Endothelial cell of umbilical vein (primary cell): Measurements from ENCODE around the gene EVC. TPM values are rescaled to one million over a fixed set of nuclear protein-coding genes. Genes with fewer than 3 reads are reported as not detected.
A peak's percentile ranks its signal among the peaks of the same experiment; 100 is the strongest.

ENCODE experiments used
- BruUV-seq: library from RNA; stranded (reverse); fragments of 400-500 nt; replicated peaks from 2 replicates; lab custom pipeline; 2021; lab: Mats Ljungman, UMichigan
- CTCF ChIA-PET: fragments of 300-600, 350-600 bp; sonication (Branson Sonifier 250); formaldehyde crosslinking; loops from one replicate; lab custom pipeline; 2021; ENCODE audit warnings: antibody characterized with exemption, inconsistent platforms; lab: Charles Lee
- POLR2A ChIA-PET: fragments of 300-600, 350-600 bp; sonication (Branson Sonifier 250); formaldehyde crosslinking; loops from one replicate; lab custom pipeline; 2021; ENCODE audit warnings: antibody characterized with exemption, inconsistent platforms; lab: Charles Lee
- DNase-seq: peaks from one replicate; pipeline ENCODE4 v3.0.0-alpha.2; 2011; ENCODE audit warnings: low read depth, low spot score
- FAIRE-seq: peaks from 2 replicates; lab custom pipeline; 2011; peaks lifted over from hg19 to GRCh38; lab: Jason Lieb, UNC
- H2AFZ ChIP-seq: 2 replicates; pipeline ENCODE4 v1.6.0; 2012; ENCODE audit warnings: low read depth, low read length, control low read depth, inconsistent platforms
- H3K27ac ChIP-seq: 2 replicates; pipeline ENCODE4 v1.5.1; 2011; ENCODE audit warnings: low read depth, mild to moderate bottlenecking, control low read depth, low read length, moderate library complexity; ENCODE audit not compliant: insufficient read depth
- H3K27me3 ChIP-seq, 2 experiments: 2 replicates each; pipeline versions ENCODE4 v1.6.0 to v1.6.1; 2011; ENCODE audit warnings: low read length in 2 of 2, mixed read lengths in 1 of 2; ENCODE audit not compliant: control insufficient read depth in 2 of 2, insufficient read depth in 2 of 2
- H3K36me3 ChIP-seq, 2 experiments: 2 replicates in 1 of 2; 3 replicates in 1 of 2; pipeline ENCODE4 v1.5.1; 2011; ENCODE audit warnings: low read length in 2 of 2, mild to moderate bottlenecking in 1 of 2, moderate library complexity in 1 of 2; ENCODE audit not compliant: control insufficient read depth in 2 of 2, insufficient read depth in 2 of 2; ENCODE audit errors: extremely low read depth in 1 of 2
- H3K4me1 ChIP-seq: 3 replicates; pipeline ENCODE4 v1.5.1; 2011; ENCODE audit warnings: mild to moderate bottlenecking, low read length; ENCODE audit not compliant: control insufficient read depth, insufficient read depth; ENCODE audit errors: extremely low read depth
- H3K4me2 ChIP-seq: 2 replicates; pipeline ENCODE4 v1.6.1; 2011; ENCODE audit warnings: low read length, control low read depth, mixed read lengths; ENCODE audit not compliant: insufficient read depth
- H3K4me3 ChIP-seq, 3 experiments: fragments of 200-600 bp in 1 of 3; sonication (generic), shearing (Covaris generic) in 1 of 3; replicated peaks in 1 of 3; 2 replicates each; pipeline ENCODE4 v1.5.1; 2011 to 2016; ENCODE audit warnings: control low read depth in 3 of 3, low read length in 3 of 3, mild to moderate bottlenecking in 2 of 3, inconsistent platforms in 1 of 3, low read depth in 1 of 3, moderate library complexity in 1 of 3; ENCODE audit not compliant: insufficient read depth in 1 of 3
- H3K79me2 ChIP-seq: 2 replicates; pipeline ENCODE4 v1.6.0; 2012; ENCODE audit warnings: low read length, inconsistent platforms; ENCODE audit not compliant: control insufficient read depth, insufficient read depth
- H3K9ac ChIP-seq: replicated peaks from 2 replicates; pipeline ENCODE3; 2011; ENCODE audit warnings: low read length, control low read depth; ENCODE audit not compliant: insufficient read depth; ENCODE audit errors: extremely low read depth
- H3K9me1 ChIP-seq: replicated peaks from 3 replicates; pipeline ENCODE4 v1.6.0; 2011; ENCODE audit warnings: mild to moderate bottlenecking, low read length; ENCODE audit not compliant: control insufficient read depth, insufficient read depth; ENCODE audit errors: extremely low read depth
- H3K9me3 ChIP-seq: replicated peaks from 2 replicates; pipeline ENCODE4 v1.5.1; 2012; ENCODE audit warnings: low read length, inconsistent platforms; ENCODE audit not compliant: control insufficient read depth, insufficient read depth
- H4K20me1 ChIP-seq: replicated peaks from 2 replicates; pipeline ENCODE3; 2011; ENCODE audit warnings: mild to moderate bottlenecking, low read length; ENCODE audit not compliant: control insufficient read depth, insufficient read depth; ENCODE audit errors: extremely low read depth
- EZH2 ChIP-seq: IDR thresholded peaks from 2 replicates; pipeline ENCODE4 v1.6.1; 2012; ENCODE audit warnings: borderline replicate concordance, low read depth, mild to moderate bottlenecking, moderate library complexity, low read length, inconsistent platforms; ENCODE audit not compliant: severe bottlenecking
- FOS ChIP-seq: IDR thresholded peaks from 2 replicates; pipeline ENCODE4 v1.6.1; 2011; ENCODE audit warnings: mild to moderate bottlenecking, low read length, moderate library complexity, borderline replicate concordance; ENCODE audit not compliant: insufficient read depth
- GATA2 ChIP-seq: IDR thresholded peaks from 2 replicates; pipeline ENCODE4 v1.7.0; 2011; ENCODE audit warnings: low read depth, mild to moderate bottlenecking, moderate library complexity, mixed read lengths, low read length; ENCODE audit not compliant: insufficient read length, insufficient read depth
- JUN ChIP-seq: IDR thresholded peaks from 2 replicates; pipeline ENCODE4 v1.6.1; 2011; ENCODE audit warnings: borderline replicate concordance, low read depth; ENCODE audit not compliant: insufficient read length, insufficient read depth
- MYC ChIP-seq: IDR thresholded peaks from one replicate; pipeline ENCODE4 v1.6.1; 2011; ENCODE audit warnings: mild to moderate bottlenecking, low read depth, low read length
- POLR2A ChIP-seq: IDR thresholded peaks from 2 replicates; pipeline ENCODE4 v1.6.1; 2012; ENCODE audit warnings: low read depth, mild to moderate bottlenecking, control low read depth, low read length
- POLR2AphosphoS5 ChIP-seq: IDR thresholded peaks from 2 replicates; pipeline ENCODE4 v1.6.1; 2012; ENCODE audit warnings: low read depth, mild to moderate bottlenecking, control low read depth, low read length, moderate library complexity; ENCODE audit not compliant: insufficient read depth
- dilution Hi-C: fragments of 300-500 bp; cut with MboI; formaldehyde crosslinking; loops from one replicate; pipeline ENCODE4 v1.15.0; 2019; ENCODE audit warnings: low sequenced_read_pairs; ENCODE audit not compliant: extremely low pct_ligation_motif_present
- intact Hi-C: fragments of 100-400 bp; cut with micrococcal nuclease; formaldehyde crosslinking; loops from one replicate; pipeline ENCODE4 v1.10.0; 2022
- polyA plus RNA-seq, 4 experiments: library from polyadenylated mRNA; depleted of rRNA in 3 of 4; stranded (reverse) in 3 of 4; unstranded in 1 of 4; fragments of >200 nt; gene quantifications; 2 replicates each; pipeline versions ENCODE4 v1.2.1 to v1.2.3, GENCODE V29; 2011 to 2012; ENCODE audit warnings: missing spikeins in 1 of 4
- total RNA-seq: library from RNA; stranded (reverse); gene quantifications from 2 replicates; pipeline ENCODE4 v1.2.3, GENCODE V29; 2021
- TF ChIP-seq, protein P1 (sequence below), 2 donors: IDR thresholded peaks; 1 replicate in 1 of 2; 2 replicates in 1 of 2; pipeline ENCODE4 v1.5.1; 2011; ENCODE audit warnings: low read length in 2 of 2, mild to moderate bottlenecking in 2 of 2, moderate library complexity in 2 of 2, control low read depth in 1 of 2, inconsistent platforms in 1 of 2, low read depth in 1 of 2; ENCODE audit not compliant: insufficient read depth in 1 of 2; ENCODE audit errors: extremely low read depth in 1 of 2

Gene EVC
- total and polyA plus RNA-seq, 2 donors (not counting 3 experiments of a cell fraction or from before 2014, with no cell fraction given): 6.3 to 31.6 TPM

DNA sequence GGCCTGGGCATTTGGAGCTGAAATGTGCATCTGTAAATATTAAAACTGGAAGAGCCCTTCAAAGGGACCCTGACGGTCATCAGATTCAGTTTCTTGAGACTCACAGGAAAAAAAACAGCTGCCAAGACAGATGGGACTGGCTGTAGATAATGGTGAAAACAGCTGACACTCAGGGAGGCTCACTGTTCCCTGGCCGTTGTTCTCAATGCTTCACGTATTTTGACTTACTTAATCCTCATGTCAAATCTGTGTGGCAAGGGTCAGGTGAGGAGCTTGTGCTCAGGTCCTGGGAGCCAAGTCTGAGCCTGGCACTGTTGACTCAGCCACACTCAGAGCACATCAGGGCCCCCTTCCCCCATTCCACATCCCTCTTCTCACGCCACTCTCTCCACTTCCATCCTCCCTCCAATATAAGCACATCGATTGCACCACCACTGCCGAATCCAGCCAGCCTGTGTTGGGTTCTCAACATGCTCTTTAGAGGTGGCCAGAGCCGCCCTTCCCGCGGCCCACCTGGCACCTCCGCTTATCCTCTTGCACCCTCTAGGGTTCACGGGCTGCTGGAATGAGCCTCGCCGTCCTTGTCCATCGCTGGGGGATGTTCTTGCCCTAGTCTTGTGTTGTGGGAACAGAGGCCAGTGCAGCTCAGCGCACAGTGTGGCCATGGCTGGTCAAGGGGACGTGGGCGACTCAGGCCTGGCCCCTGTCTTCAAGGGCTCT is 40.1 kb downstream of the EVC start:
- dilution Hi-C loops: no loop called here
- CTCF ChIA-PET: interaction anchor here (0.9 kb wide), 1 partner anchor 14 kb away, joined by 3 read pairs; no protein-coding TSS in a partner anchor

DNA sequence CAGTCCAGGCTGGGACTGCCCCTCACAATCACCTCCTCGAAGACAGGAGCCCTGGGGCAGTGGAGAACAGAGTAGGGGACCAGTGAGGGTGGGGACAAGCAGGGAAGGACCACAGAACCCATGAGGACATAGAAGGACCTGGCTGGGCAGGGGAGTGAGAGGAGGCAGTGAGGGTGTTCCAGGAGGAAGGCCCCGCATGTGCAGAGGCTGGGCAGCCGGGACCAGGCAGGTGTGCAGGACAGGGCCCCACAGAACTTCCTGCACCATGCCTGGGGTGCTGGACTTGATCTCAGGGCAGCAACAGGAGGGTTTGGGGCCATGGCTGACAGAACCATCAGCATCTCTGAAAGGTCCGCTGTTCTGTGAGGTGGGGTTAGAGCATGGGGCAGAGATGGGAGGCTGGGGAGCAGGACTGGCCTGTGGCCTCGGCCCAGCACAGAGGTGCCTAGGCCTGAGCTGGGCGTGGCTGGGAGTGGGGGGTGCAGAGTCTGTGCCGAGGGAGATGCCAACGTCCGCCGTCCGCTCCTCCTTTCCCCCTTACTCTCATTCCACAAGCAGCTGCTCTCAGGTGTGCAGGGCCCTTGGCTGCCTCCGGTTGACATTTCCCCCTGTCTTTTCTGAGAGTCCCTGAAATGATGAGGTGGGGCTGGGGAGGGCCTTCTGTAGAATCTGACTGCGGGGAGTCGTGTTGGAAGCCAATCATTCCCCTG is 40.8 kb downstream of the EVC start:
- dilution Hi-C loops (no loop called here), intact Hi-C loops (loop anchor here (1.0 kb wide), 1 partner anchor 41 kb away; the partner anchor contains the start of gene EVC)
- CTCF ChIA-PET: interaction anchor here (1.1 kb wide), 1 partner anchor 43 kb away, joined by 3 read pairs; no protein-coding TSS in a partner anchor
- Histone ChIP-seq H3K9me3 (no peaks in the 10 kb centered on the region), H3K27me3 (no peaks in the 10 kb centered on the region), H3K79me2 (no peaks in the 10 kb centered on the region), H3K4me3 (no peak overlapping the region), H3K27ac (peak overlapping the region; percentile 86), H3K9ac (no peak overlapping the region), H3K9me1 (no peaks in the 10 kb centered on the region), H4K20me1 (no peaks in the 10 kb centered on the region), H3K4me2 (no peak overlapping the region), H3K36me3 (peaks cover 3 to 12% of the 10 kb centered on the region in 2 experiments), H3K4me1 (peaks cover 63% of the 10 kb centered on the region), H2AFZ (no peak overlapping the region)
- FAIRE-seq: no peak
- no TSS peak for BruUV-seq
- no peak for TF ChIP-seq POLR2AphosphoS5
- TF ChIP-seq, protein P1, sequence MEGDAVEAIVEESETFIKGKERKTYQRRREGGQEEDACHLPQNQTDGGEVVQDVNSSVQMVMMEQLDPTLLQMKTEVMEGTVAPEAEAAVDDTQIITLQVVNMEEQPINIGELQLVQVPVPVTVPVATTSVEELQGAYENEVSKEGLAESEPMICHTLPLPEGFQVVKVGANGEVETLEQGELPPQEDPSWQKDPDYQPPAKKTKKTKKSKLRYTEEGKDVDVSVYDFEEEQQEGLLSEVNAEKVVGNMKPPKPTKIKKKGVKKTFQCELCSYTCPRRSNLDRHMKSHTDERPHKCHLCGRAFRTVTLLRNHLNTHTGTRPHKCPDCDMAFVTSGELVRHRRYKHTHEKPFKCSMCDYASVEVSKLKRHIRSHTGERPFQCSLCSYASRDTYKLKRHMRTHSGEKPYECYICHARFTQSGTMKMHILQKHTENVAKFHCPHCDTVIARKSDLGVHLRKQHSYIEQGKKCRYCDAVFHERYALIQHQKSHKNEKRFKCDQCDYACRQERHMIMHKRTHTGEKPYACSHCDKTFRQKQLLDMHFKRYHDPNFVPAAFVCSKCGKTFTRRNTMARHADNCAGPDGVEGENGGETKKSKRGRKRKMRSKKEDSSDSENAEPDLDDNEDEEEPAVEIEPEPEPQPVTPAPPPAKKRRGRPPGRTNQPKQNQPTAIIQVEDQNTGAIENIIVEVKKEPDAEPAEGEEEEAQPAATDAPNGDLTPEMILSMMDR (IDR thresholded peaks at IDR 0.05; ENCODE audit: extremely low read depth in 1 of 2, insufficient read depth in 1 of 2, low read depth in 1 of 2, low read length in 2 of 2): no peak
- TF ChIP-seq POLR2A: no peak
- TF ChIP-seq GATA2: no peak
- DNase-seq: no peak
- POLR2A ChIA-PET: no interaction called here

More for the DNA sequence above, 40.1 kb downstream of the EVC start:
- Histone ChIP-seq H3K79me2 (no peaks in the 10 kb centered on the region), H3K4me3 (no peak overlapping the region), H3K4me1 (peaks cover 66% of the 10 kb centered on the region), H3K27ac (peak overlapping the region; percentile 86), H3K9ac (no peak overlapping the region), H3K27me3 (no peaks in the 10 kb centered on the region), H3K36me3 (peaks cover 3 to 5% of the 10 kb centered on the region in 2 experiments), H3K9me3 (no peaks in the 10 kb centered on the region), H4K20me1 (no peaks in the 10 kb centered on the region), H3K4me2 (no peak overlapping the region), H2AFZ (no peak overlapping the region), H3K9me1 (no peaks in the 10 kb centered on the region)
- no peak for TF ChIP-seq FOS
- no peak for TF ChIP-seq POLR2AphosphoS5
- TF ChIP-seq MYC: no peak
- no peak for TF ChIP-seq EZH2
- no peak for TF ChIP-seq JUN
- no peak for TF ChIP-seq POLR2A
- intact Hi-C loops: no loop called here
- BruUV-seq: no TSS peak
- DNase-seq: no peak
- no peak for FAIRE-seq
- POLR2A ChIA-PET: no interaction called here
